ENCODE measurements around the gene ANK2.

DNA sequence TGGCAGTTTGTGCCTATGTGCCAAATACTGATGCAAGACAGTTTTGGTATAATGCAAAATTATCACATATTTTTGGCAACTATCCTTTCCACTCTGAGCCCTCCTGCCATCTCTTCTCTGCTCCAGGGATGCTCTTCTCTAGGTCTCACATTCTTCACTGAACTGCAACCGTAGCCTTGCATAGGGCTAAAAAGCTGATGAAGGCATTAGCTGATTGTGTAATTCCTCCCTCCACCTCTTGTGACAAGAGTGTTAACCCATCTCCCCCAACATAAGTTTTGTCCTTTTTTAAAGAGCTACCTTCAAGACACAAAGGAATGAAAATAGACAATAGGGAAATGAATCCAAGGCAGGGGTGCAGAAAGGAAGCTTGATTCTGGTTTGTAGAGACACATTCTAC lies 33.1 kb upstream of the ANK2 start:
- no peak for TF ChIP-seq POLR2AphosphoS5 (IDR thresholded peaks at IDR 0.05; ENCODE audit: low read depth)
- TF ChIP-seq, protein P1, sequence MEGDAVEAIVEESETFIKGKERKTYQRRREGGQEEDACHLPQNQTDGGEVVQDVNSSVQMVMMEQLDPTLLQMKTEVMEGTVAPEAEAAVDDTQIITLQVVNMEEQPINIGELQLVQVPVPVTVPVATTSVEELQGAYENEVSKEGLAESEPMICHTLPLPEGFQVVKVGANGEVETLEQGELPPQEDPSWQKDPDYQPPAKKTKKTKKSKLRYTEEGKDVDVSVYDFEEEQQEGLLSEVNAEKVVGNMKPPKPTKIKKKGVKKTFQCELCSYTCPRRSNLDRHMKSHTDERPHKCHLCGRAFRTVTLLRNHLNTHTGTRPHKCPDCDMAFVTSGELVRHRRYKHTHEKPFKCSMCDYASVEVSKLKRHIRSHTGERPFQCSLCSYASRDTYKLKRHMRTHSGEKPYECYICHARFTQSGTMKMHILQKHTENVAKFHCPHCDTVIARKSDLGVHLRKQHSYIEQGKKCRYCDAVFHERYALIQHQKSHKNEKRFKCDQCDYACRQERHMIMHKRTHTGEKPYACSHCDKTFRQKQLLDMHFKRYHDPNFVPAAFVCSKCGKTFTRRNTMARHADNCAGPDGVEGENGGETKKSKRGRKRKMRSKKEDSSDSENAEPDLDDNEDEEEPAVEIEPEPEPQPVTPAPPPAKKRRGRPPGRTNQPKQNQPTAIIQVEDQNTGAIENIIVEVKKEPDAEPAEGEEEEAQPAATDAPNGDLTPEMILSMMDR (IDR thresholded peaks at IDR 0.05; ENCODE audit: insufficient read depth, low read length): no peak
- TF ChIP-seq, protein P2, sequence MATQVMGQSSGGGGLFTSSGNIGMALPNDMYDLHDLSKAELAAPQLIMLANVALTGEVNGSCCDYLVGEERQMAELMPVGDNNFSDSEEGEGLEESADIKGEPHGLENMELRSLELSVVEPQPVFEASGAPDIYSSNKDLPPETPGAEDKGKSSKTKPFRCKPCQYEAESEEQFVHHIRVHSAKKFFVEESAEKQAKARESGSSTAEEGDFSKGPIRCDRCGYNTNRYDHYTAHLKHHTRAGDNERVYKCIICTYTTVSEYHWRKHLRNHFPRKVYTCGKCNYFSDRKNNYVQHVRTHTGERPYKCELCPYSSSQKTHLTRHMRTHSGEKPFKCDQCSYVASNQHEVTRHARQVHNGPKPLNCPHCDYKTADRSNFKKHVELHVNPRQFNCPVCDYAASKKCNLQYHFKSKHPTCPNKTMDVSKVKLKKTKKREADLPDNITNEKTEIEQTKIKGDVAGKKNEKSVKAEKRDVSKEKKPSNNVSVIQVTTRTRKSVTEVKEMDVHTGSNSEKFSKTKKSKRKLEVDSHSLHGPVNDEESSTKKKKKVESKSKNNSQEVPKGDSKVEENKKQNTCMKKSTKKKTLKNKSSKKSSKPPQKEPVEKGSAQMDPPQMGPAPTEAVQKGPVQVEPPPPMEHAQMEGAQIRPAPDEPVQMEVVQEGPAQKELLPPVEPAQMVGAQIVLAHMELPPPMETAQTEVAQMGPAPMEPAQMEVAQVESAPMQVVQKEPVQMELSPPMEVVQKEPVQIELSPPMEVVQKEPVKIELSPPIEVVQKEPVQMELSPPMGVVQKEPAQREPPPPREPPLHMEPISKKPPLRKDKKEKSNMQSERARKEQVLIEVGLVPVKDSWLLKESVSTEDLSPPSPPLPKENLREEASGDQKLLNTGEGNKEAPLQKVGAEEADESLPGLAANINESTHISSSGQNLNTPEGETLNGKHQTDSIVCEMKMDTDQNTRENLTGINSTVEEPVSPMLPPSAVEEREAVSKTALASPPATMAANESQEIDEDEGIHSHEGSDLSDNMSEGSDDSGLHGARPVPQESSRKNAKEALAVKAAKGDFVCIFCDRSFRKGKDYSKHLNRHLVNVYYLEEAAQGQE (IDR thresholded peaks at IDR 0.05; ENCODE audit: insufficient replicate concordance, low read depth): no peak
- no peak for TF ChIP-seq SPI1 (IDR thresholded peaks at IDR 0.05; ENCODE audit: borderline replicate concordance, low read depth)
